GM19193 (cell line): ENCODE data around the gene XPO5.

ENCODE experiments used
- POLR2A ChIP-seq: IDR thresholded peaks from 4 replicates; pipeline ENCODE4 v1.6.1; 2011; ENCODE audit not compliant: insufficient read depth, insufficient read length; ENCODE audit errors: extremely low read depth

XPO5 gene

DNA sequence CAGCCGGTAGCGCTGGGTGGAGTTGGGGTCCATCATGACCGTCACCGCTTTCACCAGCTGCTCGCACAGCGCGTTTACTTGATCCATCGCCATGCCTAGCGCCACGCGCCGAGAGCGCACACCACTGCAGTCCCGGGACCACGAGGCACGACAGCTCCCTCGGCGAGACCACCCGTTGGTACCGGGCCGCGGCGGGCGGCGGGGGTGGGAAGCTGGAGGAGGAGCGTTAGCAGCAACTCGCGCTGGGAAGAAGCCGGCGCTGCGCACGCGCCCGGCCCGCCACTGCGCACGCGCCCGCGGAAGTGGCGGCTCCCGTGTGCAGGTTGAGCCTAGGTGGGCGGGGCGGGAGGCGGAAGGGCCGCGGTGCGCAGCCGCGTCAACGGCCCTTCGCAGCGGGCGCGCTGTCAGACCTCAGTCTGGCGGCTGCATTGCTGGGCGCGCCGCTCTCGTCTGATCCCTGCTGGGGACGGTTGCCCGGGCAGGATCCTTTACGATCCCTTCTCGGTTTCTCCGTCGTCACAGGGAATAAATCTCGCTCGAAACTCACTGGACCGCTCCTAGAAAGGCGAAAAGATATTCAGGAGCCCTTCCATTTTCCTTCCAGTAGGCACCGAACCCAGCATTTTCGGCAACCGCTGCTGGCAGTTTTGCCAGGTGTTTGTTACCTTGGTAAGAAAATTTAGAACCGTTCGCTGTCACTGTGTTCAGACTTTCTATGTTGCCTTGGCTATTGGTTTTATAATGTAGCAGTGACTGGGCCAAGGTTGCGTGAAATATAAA lies at the start of gene XPO5, which contains the start of gene POLH:
Gene XPO5 (minus strand): TSS at position 267 of the 780 bp plus-strand sequence. CDS start 174 bp downstream, at position 93.
Gene POLH (plus strand): TSS at position 414 of the 780 bp plus-strand sequence. CDS start 6,135 bp downstream, outside the sequence.
- peak; percentile 99 for TF ChIP-seq POLR2A

DNA sequence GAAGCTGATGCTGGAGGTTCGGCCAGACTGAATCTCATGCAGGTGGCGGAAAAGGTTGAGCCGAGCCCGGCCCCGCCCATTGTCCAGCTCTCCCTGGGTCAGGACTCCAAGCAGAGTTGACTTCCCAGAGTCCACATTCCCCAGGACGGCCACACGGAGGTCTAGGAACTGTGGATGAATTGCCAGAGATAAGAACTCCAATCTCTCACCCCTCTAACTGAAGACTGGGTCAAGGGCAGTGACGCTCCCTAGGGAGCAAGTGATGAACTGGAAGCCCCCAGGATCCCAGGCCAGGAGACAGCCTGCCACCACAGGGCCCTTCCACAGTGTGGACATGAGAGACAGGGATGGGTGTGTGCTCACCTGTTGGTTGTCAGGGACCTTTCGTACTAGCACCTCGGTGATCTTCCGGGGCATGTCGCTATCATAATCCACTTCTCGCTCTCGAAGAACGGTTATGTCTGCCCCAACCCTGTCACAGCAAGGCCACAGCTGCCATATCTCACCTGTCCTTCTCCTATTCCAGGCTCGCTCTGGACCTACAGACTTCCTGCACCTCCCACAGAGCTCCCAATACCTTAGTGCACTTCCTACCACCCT lies 49.7 kb upstream of the XPO5 start:
- TF ChIP-seq POLR2A: no peak

- TF ChIP-seq POLR2A: no peak
Observed at GRCh38 chr6:43624786-43625288, 49.0 kb upstream of the XPO5 start.

- TF ChIP-seq POLR2A: no peak
Observed at GRCh38 chr6:43623880-43624785, 48.3 kb upstream of the XPO5 start.

GRCh38 chr6:43622541-43622940 lies 46.7 kb upstream of the XPO5 start:
- TF ChIP-seq POLR2A: no peak

DNA sequence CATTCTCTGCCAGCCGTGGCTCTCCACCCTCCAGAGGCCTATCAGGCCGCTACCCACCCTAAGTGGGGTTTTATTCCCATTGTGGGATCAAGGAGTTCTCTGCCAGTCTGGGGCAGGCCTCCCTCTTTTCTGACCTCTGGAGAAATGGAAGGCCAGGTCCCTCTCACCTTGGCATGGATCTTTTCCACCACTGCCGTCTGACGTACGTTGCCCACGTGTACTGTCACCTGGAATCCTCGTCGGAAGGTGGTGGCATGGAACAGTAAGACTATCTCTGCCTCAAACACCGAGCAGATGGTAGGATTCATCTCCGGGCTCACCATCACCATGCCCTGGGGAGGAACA lies 46.0 kb upstream of the XPO5 start:
- TF ChIP-seq POLR2A: no peak

DNA sequence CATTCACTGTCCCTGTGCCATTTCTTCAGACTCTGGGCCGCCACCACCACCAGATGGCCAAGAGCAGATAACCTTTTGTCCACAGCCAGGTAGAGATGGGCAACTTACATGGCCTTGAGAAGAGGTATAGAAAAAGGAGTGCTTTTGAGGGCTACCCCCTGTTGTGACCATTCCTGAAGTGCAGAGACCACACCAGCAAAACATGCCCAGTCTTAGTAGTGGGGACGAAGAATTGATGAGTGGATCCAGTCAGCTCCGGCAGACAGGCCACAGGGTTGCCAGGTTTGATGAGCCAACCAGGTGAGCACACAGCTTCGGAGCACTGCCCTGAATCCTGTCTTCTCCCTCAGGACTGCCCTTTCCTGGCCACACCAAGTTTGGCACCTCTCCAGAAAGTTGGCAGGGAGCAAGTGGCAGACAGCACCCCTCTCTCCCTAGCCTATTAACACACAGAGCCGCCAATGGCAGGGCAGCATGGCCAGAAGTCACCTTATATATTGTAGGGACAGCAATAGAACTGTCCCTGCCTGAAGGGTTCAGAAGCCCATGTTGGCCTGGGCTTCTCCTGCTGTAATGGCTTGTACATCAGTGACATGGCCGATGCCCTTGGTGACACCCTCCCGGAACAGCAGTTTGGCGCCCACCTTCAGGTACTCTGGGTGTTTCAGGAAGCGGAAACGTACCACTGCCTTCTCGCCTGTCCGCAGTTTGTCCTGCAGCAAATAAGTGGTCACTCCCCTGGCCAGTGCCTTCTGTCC lies 45.4 kb upstream of the XPO5 start:
- TF ChIP-seq POLR2A: no peak

DNA sequence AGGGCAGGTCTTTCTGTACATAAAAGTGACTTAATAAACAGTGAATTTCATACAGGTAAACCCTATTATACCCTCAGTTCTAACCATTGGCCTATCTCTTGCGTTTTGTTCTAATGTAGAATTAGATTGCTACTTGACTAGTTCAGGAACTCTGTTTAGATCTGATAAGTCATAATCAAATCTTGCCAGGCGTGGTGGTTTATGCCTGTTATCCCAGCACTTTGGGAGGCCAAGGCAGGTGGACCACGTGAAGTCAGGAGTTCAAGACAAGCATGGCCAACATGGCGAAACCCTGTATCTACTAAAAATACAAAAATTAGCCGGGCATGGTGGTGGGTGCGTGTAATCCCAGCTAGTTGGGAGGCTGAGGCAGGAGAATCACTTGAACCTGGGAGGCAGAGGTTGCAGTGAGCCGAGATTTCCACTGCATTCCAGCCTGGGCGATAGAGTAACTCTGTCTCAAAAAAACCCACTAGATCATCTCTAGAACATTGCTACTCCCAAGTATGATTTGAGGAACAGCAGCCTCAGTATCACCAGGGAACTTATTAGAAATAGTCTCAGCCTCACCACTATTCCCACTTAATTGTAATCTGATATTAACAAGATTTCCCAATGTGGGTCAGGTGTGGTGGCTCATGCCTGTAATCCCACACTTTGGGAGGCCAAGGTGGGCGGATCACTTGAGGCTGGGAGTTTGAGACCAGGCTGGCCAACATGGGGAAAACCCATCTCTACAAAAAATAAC lies 41.1 kb upstream of the XPO5 start:
- TF ChIP-seq POLR2A: no peak

DNA sequence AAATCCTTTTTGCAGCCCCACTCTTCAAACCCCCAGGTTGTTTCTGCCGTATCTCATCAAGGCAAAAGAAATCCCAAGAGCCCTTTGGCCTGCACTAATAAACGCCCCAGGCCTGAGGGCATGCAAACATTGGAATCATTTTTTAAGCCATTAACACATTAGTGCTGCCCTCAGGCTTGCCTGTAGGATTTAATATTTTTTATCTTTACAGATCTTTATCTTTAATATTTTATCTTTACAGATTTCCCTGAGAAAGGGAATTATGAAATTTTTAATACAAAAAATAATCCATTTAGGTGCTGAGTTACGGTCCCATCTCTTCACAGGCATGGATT lies 38.5 kb upstream of the XPO5 start:
- no peak for TF ChIP-seq POLR2A

DNA sequence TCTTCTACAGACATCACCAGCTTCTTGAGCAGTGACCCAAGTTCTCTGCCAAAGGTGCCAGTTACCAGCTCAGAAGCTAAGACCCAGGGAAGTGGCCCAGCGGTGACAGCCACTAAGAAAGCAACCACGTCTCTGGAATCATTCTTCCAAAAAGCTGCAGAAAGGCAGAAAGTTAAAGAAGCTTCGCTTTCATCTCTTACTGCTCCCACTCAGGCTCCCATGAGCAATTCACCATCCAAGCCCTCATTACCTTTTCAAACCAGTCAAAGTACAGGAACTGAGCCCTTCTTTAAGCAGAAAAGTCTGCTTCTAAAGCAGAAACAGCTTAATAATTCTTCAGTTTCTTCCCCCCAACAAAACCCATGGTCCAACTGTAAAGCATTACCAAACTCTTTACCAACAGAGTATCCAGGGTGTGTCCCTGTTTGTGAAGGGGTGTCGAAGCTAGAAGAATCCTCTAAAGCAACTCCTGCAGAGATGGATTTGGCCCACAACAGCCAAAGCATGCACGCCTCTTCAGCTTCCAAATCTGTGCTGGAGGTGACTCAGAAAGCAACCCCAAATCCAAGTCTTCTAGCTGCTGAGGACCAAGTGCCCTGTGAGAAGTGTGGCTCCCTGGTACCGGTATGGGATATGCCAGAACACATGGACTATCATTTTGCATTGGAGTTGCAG lies 38.0 kb upstream of the XPO5 start:
- no peak for TF ChIP-seq POLR2A

GRCh38 chr6:43610431-43610830 lies 34.6 kb upstream of the XPO5 start:
- no peak for TF ChIP-seq POLR2A

- TF ChIP-seq POLR2A: no peak
Observed at GRCh38 chr6:43609402-43609801, 33.6 kb upstream of the XPO5 start.

- no peak for TF ChIP-seq POLR2A
Observed at GRCh38 chr6:43608807-43609206, 33.0 kb upstream of the XPO5 start.
